ENCODE measurements around the gene SNX4. TPM values are rescaled to one million over a fixed set of nuclear protein-coding genes. Genes with fewer than 3 reads are reported as not detected.

SNX4 gene
- total and polyA plus RNA-seq, 8 donors = 9.5 to 22.8 (median 18.0) TPM

GRCh38 chr3:125515421-125515820, 4.6 kb downstream of the SNX4 start:
- DNase-seq (no peak), ATAC-seq (no peak), FAIRE-seq (no peak)
- H3K4me1 ChIP-seq = peaks cover 0 to 8% (median 5%) of the 10 kb centered on the region in 3 donors
- TF ChIP-seq CTCF (IDR thresholded peaks at IDR 0.05) = no peak
- no peaks in the 10 kb centered on the region for H3K9me3 ChIP-seq
- H3K27ac ChIP-seq = no peak overlapping the region
- no peaks in the 10 kb centered on the region for H3K27me3 ChIP-seq
- H3K4me3 ChIP-seq = no peak overlapping the region
- peaks cover 0 to 8% (median 0%) of the 10 kb centered on the region in 3 donors for H3K36me3 ChIP-seq
- intact Hi-C loops (cut with DNase I) = no loop called here

- H3K27me3 ChIP-seq = no peaks in the 10 kb centered on the region
- peaks cover 0 to 8% (median 5%) of the 10 kb centered on the region in 3 donors for H3K4me1 ChIP-seq
- FAIRE-seq (no peak), DNase-seq (no peak), ATAC-seq (no peak)
- 83 to 88% methylated on average over 6 of the region's 6 CpGs for WGBS, 2 donors
- intact Hi-C loops (cut with DNase I) = no loop called here
- no peaks in the 10 kb centered on the region for H3K9me3 ChIP-seq
- TF ChIP-seq CTCF (IDR thresholded peaks at IDR 0.05) = no peak
- H3K27ac ChIP-seq = no peak overlapping the region
- no peak overlapping the region for H3K4me3 ChIP-seq
- peaks cover 0 to 10% (median 0%) of the 10 kb centered on the region in 3 donors for H3K36me3 ChIP-seq
Observed at GRCh38 chr3:125513490-125514115, 6.4 kb downstream of the SNX4 start.

- no peak for FAIRE-seq
- Histone ChIP-seq H3K36me3 (peaks cover 0 to 10% (median 0%) of the 10 kb centered on the region in 3 donors), H3K4me1 (peaks cover 0 to 8% (median 0%) of the 10 kb centered on the region in 3 donors), H3K27me3 (no peaks in the 10 kb centered on the region), H3K27ac (no peak overlapping the region), H3K9me3 (no peaks in the 10 kb centered on the region), H3K4me3 (no peak overlapping the region)
- WGBS, 2 donors = 72 to 73% methylated on average over 4 of the region's 4 CpGs
- no peak for TF ChIP-seq CTCF (IDR thresholded peaks at IDR 0.05)
- intact Hi-C loops (cut with DNase I) = no loop called here
- no peak for DNase-seq
- ATAC-seq = peak in 3 of 4 donors; percentile 32 to 40 (median 35)
Observed at GRCh38 chr3:125512135-125512920, 7.7 kb downstream of the SNX4 start.

- no peak for TF ChIP-seq CTCF (IDR thresholded peaks at IDR 0.05)
- ATAC-seq = no peak
- no peak overlapping the region for H3K27ac ChIP-seq
- no peaks in the 10 kb centered on the region for H3K27me3 ChIP-seq
- 10 to 15% methylated on average over 1 of the region's 1 CpG for WGBS, 2 donors
- DNase-seq = no peak
- H3K36me3 ChIP-seq = peaks cover 0 to 13% (median 0%) of the 10 kb centered on the region in 3 donors
- peaks cover 0 to 8% (median 0%) of the 10 kb centered on the region in 3 donors for H3K4me1 ChIP-seq
- intact Hi-C loops (cut with DNase I) = no loop called here
- FAIRE-seq = no peak
- H3K9me3 ChIP-seq = no peaks in the 10 kb centered on the region
- H3K4me3 ChIP-seq = no peak overlapping the region
Observed at GRCh38 chr3:125511420-125512118, 8.4 kb downstream of the SNX4 start.

Data from pancreas (tissue), 10 donors.